ENCODE results near the gene EFNB1.

The EFNB1 gene

GRCh38 chrX:68820476-68821110, 8.2 kb upstream of the EFNB1 start:
- no peaks in the 10 kb centered on the region; the same call in 1 of the 2 replicates for H3K27me3 ChIP-seq (replicated peaks; ENCODE audit: control insufficient read depth, insufficient read depth, low read length)
- H3K4me3 ChIP-seq (replicated peaks; ENCODE audit: low read depth, low read length) = no peak overlapping the region
- DNase-seq (ENCODE audit: extremely low read depth, insufficient read length) = no peak
- no peaks in the 10 kb centered on the region for H3K36me3 ChIP-seq (ENCODE audit: control insufficient read depth, insufficient read depth, low read length)
- no peak for TF ChIP-seq CTCF (IDR thresholded peaks at IDR 0.05; ENCODE audit: insufficient read depth, low read length, poor library complexity, severe bottlenecking)

DNA sequence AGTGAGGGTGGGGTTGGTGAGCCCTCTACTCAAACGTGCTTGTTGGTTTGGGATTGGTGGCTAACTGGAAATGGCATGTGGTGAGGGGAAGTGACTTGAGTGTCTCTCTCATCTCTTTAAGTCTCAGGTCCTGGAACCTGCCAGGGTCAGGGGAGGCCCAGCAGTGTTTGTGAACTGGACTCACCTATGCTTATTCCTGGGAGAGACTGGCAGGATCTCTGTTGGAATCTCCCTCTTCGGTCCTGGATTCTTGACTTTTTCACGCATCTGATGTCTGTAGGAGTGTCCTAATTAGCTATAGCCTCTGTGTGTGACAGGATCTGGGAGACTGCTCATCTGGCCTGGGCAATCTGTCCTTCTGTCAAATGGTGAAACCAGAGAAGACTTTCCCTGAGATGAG, 7.2 kb upstream of the EFNB1 start:
- DNase-seq (ENCODE audit: extremely low read depth, insufficient read length) = no peak
- Histone ChIP-seq H3K27me3 (replicated peaks; ENCODE audit: control insufficient read depth, insufficient read depth, low read length) (no peaks in the 10 kb centered on the region; the same call in 1 of the 2 replicates), H3K36me3 (ENCODE audit: control insufficient read depth, insufficient read depth, low read length) (no peaks in the 10 kb centered on the region), H3K4me3 (replicated peaks; ENCODE audit: low read depth, low read length) (no peak overlapping the region)
- no peak for TF ChIP-seq CTCF (IDR thresholded peaks at IDR 0.05; ENCODE audit: insufficient read depth, low read length, poor library complexity, severe bottlenecking)

GRCh38 chrX:68822641-68823410, 6.0 kb upstream of the EFNB1 start:
- no peak for DNase-seq (ENCODE audit: extremely low read depth, insufficient read length)
- H3K36me3 ChIP-seq (ENCODE audit: control insufficient read depth, insufficient read depth, low read length) = no peaks in the 10 kb centered on the region
- no peaks in the 10 kb centered on the region; the same call in 1 of the 2 replicates for H3K27me3 ChIP-seq (replicated peaks; ENCODE audit: control insufficient read depth, insufficient read depth, low read length)
- no peak overlapping the region for H3K4me3 ChIP-seq (replicated peaks; ENCODE audit: low read depth, low read length)
- peak; percentile 64 for TF ChIP-seq CTCF (IDR thresholded peaks at IDR 0.05; ENCODE audit: insufficient read depth, low read length, poor library complexity, severe bottlenecking)

- no peak for DNase-seq (ENCODE audit: extremely low read depth, insufficient read length)
- Histone ChIP-seq H3K27me3 (replicated peaks; ENCODE audit: control insufficient read depth, insufficient read depth, low read length) (no peaks in the 10 kb centered on the region; the same call in 1 of the 2 replicates), H3K36me3 (ENCODE audit: control insufficient read depth, insufficient read depth, low read length) (no peaks in the 10 kb centered on the region), H3K4me3 (replicated peaks; ENCODE audit: low read depth, low read length) (no peak overlapping the region)
- TF ChIP-seq CTCF (IDR thresholded peaks at IDR 0.05; ENCODE audit: insufficient read depth, low read length, poor library complexity, severe bottlenecking) = peak; percentile 10
Measured at GRCh38 chrX:68823413-68824151, 5.2 kb upstream of the EFNB1 start.

GRCh38 chrX:68824152-68824433, 4.7 kb upstream of the EFNB1 start:
- H3K36me3 ChIP-seq (ENCODE audit: control insufficient read depth, insufficient read depth, low read length) = no peaks in the 10 kb centered on the region
- H3K4me3 ChIP-seq (replicated peaks; ENCODE audit: low read depth, low read length) = no peak overlapping the region
- H3K27me3 ChIP-seq (replicated peaks; ENCODE audit: control insufficient read depth, insufficient read depth, low read length) = no peaks in the 10 kb centered on the region; the same call in 1 of the 2 replicates
- no peak for TF ChIP-seq CTCF (IDR thresholded peaks at IDR 0.05; ENCODE audit: insufficient read depth, low read length, poor library complexity, severe bottlenecking)
- no peak for DNase-seq (ENCODE audit: extremely low read depth, insufficient read length)

Measured in GM06990 (cell line).